ENCODE results near the gene IGFBP4. TPM values are rescaled to one million over a fixed set of nuclear protein-coding genes. Genes with fewer than 3 reads are reported as not detected.
A peak's percentile ranks its signal among the peaks of the same experiment; 100 is the strongest.

IGFBP4 gene
- total and polyA plus RNA-seq, 2 of the 13 experiments (the other 11 are each of a cell fraction or from before 2014, with no cell fraction given), result 4.1 to 49.0 TPM

GRCh38 chr17:40473573-40474365 lies 30.5 kb downstream of the IGFBP4 start (continued):
- TF ChIP-seq PCBP1 (IDR thresholded peaks at IDR 0.05; ENCODE audit: borderline replicate concordance, low read depth, low read length) (no peak), ZNF546 (CRISPR knock-in tag; conservative IDR thresholded peaks at IDR 0.05) (no peak), ZBTB40 (IDR thresholded peaks at IDR 0.05) (no peak), ZBTB40 (CRISPR knock-in tag; IDR thresholded peaks at IDR 0.05) (no peak), AGO2 (optimal IDR thresholded peaks at IDR 0.05; ENCODE audit: low read depth, low read length) (no peak), ZFP36L1 (CRISPR knock-in tag; IDR thresholded peaks at IDR 0.05) (no peak)
- TF ChIP-seq, protein P1, sequence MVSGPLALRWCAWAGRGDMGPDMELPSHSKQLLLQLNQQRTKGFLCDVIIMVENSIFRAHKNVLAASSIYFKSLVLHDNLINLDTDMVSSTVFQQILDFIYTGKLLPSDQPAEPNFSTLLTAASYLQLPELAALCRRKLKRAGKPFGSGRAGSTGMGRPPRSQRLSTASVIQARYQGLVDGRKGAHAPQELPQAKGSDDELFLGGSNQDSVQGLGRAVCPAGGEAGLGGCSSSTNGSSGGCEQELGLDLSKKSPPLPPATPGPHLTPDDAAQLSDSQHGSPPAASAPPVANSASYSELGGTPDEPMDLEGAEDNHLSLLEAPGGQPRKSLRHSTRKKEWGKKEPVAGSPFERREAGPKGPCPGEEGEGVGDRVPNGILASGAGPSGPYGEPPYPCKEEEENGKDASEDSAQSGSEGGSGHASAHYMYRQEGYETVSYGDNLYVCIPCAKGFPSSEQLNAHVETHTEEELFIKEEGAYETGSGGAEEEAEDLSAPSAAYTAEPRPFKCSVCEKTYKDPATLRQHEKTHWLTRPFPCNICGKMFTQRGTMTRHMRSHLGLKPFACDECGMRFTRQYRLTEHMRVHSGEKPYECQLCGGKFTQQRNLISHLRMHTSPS (CRISPR knock-in tag; IDR thresholded peaks at IDR 0.05; ENCODE audit: low read depth), result peak; percentile 62; the same call in 1 of the 2 replicates

Data from HepG2 (cell line).